HG02588 (cell line): ENCODE results near the gene CRHBP.
"Not testable (repeated sequence)": the region's sequence is repeated elsewhere in the genome, so short reads cannot be mapped to it uniquely, and the experiment has no call there.

Experiments
- ATAC-seq: cut with Tn5 transposase; IDR thresholded peaks from one replicate; pipeline ENCODE4 v1.9.1; 2021; ENCODE audit warnings: mild to moderate bottlenecking, moderate library complexity; ENCODE audit not compliant: unreplicated experiment

The CRHBP gene

DNA sequence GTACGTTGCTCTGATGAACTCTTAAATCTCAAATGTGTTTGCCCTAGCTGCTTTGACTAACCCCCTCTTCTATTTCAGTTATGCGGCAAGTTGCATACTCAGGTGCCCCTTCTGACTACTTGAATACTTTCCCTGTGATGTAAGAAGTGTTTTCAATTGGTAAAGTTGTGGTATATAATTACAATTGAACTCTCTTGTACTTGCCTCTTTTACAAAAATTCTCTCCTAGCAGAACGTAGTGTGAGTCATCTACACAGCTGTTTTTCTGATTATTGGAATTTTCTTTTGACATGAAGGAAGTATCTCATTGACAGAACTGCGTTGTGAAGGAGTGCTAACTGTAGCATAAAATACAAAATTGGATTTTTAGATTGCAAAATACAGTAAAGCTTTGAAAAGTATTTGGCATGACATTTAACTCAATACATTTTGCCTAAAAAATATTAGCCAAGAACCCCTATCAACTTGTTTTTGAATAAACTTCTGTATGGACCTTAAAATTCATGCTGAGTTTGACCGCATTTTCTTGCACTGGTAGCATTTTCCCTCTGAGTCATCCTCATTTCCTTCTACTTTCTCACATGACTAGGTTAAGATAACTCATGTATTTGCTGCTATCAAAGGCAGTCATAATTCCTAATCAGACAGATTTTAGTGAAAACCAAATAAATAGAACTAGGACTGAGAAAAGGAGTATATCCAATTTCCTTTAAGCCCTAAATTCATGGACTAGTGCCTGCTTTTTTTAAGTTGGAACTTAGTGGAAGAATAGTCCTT lies 6.3 kb downstream of the CRHBP start:
- ATAC-seq: no peak

DNA sequence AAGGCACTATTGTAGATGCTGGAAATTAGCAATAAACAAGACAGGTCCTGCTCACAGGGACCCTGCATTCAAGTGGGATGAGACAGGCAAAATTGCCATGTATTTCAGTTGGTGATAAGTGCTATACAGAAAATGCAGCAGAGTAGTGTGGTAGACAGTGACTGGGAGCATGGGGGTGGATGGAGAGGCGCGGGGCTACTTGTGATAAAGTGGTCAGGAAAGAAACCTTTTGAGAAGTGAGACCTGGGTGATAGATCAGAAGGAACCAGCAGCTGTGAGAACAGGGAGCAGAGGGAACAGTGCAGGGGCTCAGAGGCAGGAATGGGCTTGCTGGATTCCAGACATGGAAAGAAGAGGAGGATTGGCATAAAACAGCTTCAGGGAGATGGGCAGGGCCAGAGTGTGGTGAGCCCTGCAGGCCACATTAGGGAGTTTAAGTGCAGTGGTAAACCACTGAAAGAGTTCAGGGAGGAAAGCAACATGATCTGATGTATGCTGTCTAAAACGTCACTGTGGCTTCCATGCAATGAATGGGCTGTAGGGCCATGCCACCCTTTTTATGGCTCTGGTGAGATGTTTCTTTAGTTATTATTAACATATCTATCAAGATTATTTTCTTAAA lies 7.3 kb downstream of the CRHBP start:
- ATAC-seq: no peak

DNA sequence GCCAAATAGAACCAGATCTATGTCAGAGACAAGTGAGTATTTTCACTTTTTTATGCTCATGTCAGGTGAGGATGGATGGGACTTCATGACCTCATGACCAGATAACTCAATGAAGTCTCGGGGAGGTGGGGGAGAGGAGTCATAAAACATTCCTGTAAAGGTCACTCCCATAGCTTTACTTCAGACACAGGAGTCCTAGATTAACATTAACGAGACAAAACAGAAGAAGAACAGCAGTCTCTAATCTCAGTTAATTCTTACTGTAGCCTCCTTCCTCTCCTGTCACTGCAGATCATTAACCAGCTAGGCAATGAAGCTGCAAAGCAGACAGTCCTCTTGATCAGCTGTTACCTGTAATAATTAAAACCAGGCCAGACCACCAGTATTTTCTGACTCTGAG lies 11.2 kb downstream of the CRHBP start:
- ATAC-seq: no peak

DNA sequence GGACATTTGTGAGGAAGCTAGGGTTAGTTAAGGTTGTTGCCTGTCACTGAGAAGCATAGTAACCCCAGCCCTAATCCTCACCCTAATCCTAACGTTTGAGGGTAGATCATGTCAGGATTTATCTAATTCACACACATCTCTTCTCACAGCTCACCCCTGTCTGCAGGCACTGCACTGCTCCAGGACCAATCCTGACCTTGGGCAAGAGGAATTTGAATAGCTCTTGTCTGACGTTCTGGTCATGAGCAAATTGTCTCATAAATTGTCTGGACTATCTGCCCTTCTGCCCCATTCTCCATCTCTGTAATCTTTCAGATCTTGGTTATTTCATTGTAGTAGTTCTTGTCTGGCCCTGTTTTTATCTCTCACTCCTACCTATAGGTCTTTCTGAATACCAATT lies 18.7 kb downstream of the CRHBP start:
- ATAC-seq: no peak

DNA sequence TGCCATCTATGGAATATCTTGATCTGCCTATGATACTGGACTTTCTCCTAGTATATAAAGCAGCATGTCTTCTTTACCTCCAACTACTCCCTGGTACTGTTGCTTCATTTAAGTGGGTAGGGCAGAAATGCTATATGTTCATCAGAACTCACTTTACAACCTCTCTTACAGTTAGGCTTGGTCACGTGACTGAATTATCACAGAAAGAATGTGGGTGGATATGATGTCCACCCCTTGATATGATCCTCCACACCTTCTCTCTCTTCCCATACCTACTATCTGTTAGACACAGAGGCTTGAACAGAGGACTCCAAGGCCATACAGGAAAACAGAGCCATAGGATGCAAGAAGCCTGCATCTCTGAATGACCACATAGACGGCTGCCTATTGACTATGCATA lies 19.8 kb downstream of the CRHBP start:
- ATAC-seq: no peak

DNA sequence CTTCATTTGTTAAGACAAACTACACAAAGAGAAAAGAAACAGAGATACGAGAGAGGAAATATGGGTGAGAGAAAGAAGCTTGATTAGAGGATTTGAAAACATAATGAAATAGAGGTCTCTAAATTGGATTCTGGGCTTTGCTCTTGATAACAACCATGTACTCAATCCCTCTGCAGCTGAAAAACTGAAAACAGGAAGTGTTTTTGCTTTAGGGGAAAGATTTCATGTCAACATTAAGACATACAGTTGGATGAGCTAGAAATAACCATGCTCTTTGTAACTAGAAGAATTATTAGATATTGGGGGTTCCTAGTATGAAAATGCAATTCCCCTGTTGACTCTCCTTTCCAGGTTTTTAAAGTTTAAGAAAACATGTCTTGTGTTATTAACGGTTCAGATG lies 21.9 kb downstream of the CRHBP start:
- ATAC-seq: no peak

DNA sequence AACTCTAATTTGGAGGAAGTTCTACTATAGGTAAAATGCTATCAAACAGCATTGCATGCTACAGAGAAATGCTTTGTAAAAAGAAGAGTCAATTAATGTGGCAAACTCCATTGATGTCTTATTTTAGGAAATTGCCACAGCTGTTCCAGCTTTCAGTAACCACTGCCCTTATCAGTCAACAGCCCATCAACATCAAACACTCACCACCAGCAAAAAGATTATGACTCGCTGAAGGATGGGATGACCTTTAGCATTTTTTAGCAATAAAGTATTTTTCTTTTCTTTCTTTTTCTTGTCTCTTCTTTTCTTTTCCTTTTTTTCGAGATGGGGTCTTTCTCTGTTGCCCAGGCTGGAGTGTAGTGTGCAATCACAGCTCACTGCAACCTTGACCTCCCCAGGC lies 26.0 kb downstream of the CRHBP start:
- no peak for ATAC-seq

DNA sequence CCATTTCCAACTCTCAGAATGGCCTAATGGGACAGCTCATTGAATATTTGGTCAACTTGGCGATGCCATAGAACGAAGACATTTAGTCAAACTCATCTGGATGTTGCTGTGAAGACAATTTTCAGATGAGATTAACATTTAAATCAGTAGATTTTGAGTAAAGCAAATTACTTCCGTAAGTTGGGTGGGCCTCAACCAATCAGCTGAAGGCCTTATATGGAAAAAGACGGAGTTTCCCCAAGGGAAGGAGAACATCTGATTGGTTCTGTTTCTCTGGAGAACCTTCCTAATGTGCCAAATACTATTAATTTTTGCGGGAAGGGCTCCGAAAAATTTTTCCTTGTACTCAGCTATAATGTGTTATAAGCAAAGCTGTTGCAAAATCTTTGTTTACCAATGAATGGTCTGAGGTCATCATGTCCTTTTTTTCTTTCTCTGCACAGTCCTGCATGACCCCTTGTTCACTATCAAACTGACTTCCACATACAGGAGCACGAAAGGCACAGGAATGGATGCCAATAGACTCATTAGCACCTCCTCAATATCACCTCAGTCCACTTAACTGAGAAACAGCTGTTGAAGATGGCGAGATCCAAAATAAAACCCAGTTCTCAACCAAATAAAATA lies 27.8 kb downstream of the CRHBP start:
- no peak for ATAC-seq

DNA sequence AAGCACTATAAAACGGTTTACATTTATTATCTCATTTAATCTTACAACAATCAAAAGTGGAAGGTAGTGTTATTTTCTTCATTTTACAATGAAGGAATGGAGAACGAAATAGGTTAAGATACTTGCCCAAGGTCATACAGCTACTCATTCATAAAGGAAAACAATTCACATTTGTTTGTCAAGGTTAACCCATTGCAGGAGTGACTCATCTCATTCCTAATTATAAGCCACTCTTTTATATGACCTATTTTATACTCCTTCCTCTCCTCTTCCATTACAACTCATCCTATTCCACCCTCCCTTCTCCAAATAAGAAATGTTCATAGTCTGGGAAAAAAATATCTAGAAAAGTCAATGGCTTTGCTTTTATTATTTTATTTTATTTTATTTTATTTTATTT lies 29.6 kb downstream of the CRHBP start:
- ATAC-seq: no peak

DNA sequence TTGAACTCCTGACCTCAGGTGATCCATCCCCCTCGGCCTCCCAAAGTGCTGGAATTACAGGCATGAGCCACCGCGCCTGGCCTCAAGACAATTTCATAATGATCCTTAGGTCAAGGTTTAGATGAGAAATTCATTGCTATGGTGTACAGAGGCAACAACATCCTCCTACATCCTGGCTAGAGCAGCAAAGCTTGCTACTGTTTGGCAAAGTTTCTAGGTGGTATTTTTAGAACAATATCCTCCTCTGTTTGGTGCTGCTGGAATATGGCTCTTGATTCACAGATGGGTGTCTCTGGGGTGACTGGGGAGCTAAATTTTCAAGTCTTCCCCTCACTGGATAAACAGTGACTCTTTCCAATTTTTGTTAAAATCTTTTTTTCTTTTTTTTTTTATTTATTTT lies 30.6 kb downstream of the CRHBP start:
- no peak for ATAC-seq

DNA sequence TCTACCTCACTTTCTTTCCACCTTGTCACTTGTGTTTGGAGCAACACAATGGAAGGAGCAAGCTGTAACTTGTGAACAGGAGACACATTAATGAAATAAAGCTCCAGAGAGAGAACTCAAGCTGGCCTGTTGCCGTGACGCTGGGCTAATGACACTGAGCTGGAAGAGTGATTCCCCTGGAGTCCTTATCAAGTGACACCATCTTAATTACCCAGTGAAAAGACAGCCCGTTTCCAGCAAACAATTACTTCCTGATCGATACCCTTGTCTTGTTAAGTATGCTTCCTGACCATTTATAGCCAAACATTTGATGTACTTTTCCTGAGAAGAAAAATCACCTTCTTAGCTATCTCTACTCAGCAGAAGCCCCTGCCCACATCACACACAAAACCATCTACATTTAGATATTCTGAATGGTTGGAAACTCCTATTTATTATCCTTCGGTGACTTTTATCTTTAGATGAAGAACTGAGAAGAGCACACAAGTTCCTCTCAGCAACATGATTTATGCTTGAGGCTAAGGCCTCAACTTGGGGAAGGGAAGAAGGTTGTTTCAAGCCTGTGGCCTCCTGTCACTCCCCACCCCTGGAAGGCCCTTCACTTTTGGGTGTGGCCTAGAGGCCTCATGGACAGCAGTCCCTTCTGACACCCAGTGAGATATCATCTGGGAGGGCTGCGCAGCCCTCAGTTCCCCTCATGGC lies 34.1 kb downstream of the CRHBP start:
- ATAC-seq: no peak

DNA sequence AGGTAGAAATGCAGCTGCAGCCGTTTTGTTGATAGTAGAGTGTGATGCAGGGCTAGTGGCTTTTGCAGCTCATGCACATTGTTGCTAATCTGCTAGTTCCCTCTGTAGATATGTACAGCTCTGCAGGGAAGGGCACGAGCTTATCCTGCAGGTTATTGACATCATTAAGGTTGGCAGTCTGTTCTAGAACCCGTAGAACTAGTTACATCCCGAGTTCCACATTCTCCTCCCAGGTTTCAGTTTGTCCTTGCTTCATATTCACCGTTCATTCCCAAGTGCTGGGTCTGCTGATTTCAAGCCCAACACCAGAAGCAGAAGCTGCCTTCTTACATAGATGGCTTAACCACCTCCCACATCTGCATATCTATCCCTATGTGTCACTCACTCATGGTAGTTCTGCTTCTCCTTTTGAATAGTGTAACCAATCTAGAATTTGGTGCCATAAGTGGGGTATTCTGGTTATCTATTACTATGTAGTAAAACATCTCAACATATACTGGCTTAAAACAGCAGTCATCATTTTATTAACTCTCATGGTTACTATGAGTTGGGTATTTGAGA lies 38.1 kb downstream of the CRHBP start:
- no peak for ATAC-seq

DNA sequence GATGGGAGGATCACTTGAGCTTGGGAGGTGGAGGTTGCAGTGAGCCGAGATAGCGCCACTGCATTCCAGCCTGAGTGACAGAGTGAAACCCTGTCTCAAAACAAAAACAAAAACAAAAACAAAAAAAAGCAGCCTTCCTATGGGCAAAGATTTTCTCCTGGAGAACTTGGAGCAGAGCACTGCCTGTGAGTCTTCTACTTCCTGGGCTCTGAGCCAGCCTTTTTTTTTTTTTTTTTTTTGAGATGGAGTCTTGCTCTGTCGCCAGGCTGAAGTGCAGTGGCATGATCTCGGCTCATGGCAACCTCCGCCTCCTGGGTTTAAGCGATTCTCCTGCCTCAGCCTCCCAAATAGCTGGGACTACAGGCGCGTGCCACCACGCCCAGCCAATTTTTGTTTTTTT lies 40.6 kb downstream of the CRHBP start:
- ATAC-seq: not testable (repeated sequence)

DNA sequence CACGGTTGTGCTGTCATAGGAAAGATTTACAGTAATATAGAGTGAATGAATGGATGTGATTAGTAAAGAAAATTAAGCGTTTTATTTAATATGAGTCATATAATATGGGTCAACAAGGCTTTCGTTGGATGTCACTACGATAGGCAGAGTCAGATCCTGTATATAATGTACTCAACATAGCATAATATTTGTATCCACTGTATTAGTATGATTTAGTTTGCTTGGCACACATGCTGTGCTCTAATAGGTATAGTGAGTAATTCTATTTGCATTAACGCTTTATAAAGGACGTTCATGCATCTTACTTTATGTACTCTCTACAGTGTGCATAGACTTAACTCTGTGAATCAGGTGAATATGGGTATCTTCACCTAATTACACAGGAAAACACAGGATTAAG lies 41.5 kb downstream of the CRHBP start:
- no peak for ATAC-seq

DNA sequence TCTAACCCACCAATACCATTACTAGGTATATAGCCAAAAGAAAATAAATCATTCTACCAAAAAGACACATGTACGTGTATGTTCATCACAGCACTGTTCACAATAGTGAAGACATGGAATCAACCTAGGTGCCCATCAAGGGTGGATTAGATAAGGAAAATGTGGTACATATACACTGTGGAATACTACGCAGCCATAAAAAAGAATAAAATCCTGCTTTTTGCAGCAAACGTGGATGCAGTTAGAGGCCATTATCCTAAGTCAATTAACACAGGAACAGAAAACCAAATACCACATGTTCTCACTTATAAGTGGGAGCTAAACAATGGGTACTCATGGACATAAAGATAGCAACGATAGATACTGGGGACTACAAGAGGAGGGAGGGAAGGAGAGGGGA lies 45.4 kb downstream of the CRHBP start:
- ATAC-seq: not testable (repeated sequence)

DNA sequence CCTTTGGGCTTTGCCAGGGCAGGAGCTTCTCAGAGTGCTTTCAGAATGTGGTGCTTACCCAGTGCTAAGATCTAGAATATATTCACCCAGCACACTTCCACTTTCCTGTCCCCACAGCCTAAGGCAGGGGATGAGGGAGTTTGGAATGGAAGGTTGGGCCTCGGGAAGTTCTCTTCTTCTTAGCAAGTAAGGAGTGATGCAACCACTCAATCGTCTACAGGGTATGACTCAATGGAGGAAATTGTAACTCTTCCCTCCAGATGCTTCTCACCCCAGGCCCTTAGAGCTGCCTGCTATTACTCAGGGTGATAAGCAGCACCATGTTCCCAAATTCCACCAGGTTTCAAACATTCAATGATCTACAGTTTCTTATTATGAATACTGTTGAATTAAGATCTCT lies 46.6 kb downstream of the CRHBP start:
- no peak for ATAC-seq

DNA sequence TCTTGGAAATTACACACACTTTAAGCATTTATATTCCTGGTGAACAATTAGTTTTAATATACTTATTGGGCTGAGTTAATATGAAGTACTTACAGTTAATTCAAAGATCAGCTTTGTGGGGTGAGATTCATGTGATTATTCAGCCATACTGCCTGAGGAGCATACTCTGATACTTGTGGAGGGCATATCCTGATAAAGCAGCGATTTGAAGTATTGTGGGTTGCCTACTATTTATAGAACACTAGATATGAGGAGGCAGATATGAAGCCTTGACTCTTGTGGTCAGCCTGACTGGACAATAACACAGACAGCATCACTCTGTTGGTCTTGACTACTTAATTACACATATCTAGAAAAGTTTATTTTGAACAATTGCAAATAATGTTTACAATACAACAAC lies 50.4 kb downstream of the CRHBP start:
- ATAC-seq: no peak

DNA sequence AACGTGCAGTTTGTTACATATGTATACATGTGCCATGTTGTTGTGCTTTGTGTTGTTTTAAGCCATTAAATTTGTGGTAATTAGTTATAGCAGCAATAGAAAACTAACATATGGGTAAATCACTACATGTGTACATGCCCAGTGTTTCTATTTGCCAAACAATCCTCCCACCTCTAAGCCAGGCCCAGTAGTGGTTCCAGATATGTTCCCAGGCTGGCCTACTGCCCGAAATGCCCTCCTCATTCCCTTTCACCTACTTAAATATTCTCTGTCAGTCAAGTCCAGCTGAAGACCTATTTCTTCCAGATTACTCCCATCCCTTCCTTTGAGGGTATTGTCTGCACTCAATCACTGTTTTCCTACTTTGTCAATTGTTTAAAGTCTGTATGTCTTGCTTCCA lies 53.3 kb downstream of the CRHBP start:
- no peak for ATAC-seq

DNA sequence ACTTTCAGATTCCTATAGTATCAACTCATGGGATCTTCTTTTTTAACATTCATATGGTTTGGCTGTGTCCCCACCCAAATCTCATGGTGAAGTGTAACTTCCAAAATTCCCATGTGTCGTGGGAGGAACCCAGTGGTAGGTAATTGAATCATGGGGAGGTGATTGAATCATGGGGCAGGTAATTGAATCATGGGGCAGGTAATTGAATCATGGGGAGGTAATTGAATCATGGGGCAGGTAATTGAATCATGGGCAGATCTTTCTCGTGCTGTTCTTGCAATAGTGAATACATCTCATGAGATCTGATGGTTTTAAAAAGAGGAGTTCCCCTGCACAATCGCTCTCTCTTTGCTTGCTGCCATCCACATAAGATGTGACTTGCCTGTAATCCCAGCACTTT lies 55.6 kb downstream of the CRHBP start:
- ATAC-seq: no peak

DNA sequence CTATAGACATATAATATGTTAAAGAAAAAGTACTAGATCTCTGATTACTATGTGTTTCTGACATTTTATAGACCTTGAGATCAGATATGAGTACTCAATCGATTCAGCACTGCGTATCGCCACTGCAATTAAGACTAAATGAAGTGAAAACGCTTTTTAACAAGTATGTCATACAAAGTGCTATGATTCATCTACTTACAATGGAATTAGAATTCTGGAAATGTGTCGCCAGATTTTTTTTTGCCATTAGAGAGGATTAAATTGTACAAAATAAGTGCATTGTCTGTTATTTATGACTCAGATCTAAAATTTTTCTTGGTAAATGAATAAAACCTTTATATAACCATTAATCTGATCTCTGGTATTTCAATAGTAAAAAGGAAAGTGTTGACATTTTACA lies 57.4 kb downstream of the CRHBP start:
- ATAC-seq: no peak

DNA sequence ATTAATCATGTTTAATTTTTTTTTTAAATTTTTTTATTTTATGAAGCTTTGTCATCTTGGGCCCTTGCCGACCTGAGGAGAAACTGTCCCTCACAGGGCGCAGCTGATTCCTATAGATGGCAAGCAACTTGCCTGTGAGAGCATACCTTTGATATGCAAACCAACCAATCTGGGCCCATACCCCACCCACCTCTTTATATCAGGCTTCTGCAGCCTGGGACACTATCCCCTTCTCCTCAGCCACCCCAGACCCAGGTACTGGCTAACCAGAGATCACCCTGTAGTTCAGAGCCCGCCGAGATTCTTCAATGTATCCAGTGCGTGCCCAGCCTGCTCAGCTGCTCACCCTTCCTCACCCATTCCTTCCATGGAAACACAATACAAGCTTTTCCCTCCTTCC lies 58.7 kb downstream of the CRHBP start:
- ATAC-seq: no peak
